H1 (cell line): ENCODE results near the gene MEGF11. TPM values are rescaled to one million over a fixed set of nuclear protein-coding genes. Genes with fewer than 3 reads are reported as not detected.

Experiments used
- SIX5 ChIP-seq: IDR thresholded peaks from 2 replicates; pipeline ENCODE4 v1.6.1; 2011; ENCODE audit warnings: mild to moderate bottlenecking, low read depth, low read length
- TAF7 ChIP-seq: optimal IDR thresholded peaks from 2 replicates; pipeline ENCODE3; 2011; ENCODE audit warnings: low read depth, mild to moderate bottlenecking, inconsistent platforms, low read length, moderate library complexity, borderline replicate concordance
- polyA plus RNA-seq, 7 experiments: library from polyadenylated mRNA; depleted of rRNA in 3 of 7; stranded (reverse) in 5 of 7; unstranded in 2 of 7; fragments of >200 nt in 5 of 7; fragments of 200-250 nt in 2 of 7; gene quantifications; 1 replicate in 5 of 7; 2 replicates in 1 of 7; 4 replicates in 1 of 7; pipeline versions ENCODE4 v1.2.1 to v1.2.3, GENCODE V29; 2011 to 2013; ENCODE audit warnings: missing spikeins in 2 of 7, mixed read lengths in 2 of 7
- total RNA-seq: library from RNA; stranded (reverse); fragmentation: NEBNext Ultra II Directional; extraction: Animal tissue kit (Norgen Biotek cat#: 25700); gene quantifications from 2 replicates; pipeline ENCODE4 v1.2.1, GENCODE V29; 2021

Gene MEGF11
- total and polyA plus RNA-seq, 2 of the 8 experiments (the other 6 are each of a cell fraction or from before 2014, with no cell fraction given): 4.4 to 4.8 TPM

DNA sequence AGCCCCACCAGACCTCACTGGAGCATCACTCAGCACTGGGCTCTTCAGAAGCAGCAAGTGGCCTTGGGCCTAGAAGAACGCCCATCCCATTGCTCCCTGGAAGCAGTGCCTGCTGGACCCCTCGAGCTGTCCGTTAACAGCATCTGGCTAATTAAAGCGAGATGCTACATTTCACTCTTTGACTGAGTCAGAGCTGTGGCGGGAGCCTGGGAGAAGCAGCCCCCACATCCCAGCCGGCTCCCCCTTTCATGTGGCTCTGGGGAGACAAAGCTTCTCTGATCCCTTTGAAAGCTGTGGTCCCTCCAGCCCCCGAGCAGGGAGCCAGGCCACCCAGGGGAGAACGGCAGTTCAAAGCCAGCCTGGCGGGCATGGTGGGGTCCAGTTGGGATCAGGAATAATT, 103.7 kb downstream of the MEGF11 start (continued):
- no peak for TF ChIP-seq TAF7
- no peak for TF ChIP-seq SIX5
- TF ChIP-seq, all 59 proteins: peak for 0
